ENCODE results near the gene CCNT2. TPM values are rescaled to one million over a fixed set of nuclear protein-coding genes. Genes with fewer than 3 reads are reported as not detected.

Gene CCNT2
- total RNA-seq, 4 donors from 2014 or later = 19.1 to 45.5 (median 25.8) TPM

DNA sequence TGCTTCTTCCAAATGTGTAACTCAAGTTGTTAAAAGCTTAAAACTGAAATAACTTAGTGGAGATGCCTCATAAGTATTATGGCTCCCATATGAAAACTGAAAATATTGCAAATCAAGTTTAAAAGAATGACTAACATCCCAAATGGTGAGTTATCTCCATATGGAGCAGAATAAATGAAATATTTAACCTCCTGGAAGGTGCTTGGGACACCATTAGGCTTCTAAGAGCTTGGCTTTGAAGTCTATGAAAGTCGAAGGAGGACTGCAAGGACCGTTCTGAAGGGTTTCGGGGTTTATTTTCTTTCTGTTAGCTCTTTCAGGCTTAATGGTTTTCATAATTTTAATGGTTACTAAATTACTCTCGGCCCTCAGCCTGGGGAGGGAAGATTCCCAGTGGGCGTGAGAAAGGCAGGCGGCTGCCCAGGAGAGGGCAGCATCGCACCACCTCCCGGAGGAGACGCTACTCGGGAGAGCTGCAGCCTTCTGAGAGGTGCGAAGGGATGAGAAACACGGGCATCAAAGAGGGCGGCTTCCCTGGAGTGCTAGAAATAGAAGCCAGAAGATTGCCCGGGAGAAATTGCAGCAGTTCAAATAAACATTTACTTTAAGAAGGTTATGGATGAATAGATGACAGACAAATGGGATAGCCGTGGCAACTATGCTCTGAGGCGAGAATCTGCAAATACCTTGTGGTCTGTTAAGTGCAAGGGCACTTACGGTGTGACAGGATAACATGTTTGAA, 85.6 kb downstream of the CCNT2 start:
- Histone ChIP-seq H3K4me1 (peaks cover 0 to 12% (median 0%) of the 10 kb centered on the region in 3 donors), H3K27ac (no peak overlapping the region), H3K36me3 (no peaks in the 10 kb centered on the region), H3K27me3 (peaks cover 4% of the 10 kb centered on the region), H3K4me3 (no peak overlapping the region), H3K9me3 (no peaks in the 10 kb centered on the region)
- peak; percentile 89 for ATAC-seq
- no peak for TF ChIP-seq POLR2A (IDR thresholded peaks at IDR 0.05)
- TF ChIP-seq, protein P1, sequence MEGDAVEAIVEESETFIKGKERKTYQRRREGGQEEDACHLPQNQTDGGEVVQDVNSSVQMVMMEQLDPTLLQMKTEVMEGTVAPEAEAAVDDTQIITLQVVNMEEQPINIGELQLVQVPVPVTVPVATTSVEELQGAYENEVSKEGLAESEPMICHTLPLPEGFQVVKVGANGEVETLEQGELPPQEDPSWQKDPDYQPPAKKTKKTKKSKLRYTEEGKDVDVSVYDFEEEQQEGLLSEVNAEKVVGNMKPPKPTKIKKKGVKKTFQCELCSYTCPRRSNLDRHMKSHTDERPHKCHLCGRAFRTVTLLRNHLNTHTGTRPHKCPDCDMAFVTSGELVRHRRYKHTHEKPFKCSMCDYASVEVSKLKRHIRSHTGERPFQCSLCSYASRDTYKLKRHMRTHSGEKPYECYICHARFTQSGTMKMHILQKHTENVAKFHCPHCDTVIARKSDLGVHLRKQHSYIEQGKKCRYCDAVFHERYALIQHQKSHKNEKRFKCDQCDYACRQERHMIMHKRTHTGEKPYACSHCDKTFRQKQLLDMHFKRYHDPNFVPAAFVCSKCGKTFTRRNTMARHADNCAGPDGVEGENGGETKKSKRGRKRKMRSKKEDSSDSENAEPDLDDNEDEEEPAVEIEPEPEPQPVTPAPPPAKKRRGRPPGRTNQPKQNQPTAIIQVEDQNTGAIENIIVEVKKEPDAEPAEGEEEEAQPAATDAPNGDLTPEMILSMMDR (IDR thresholded peaks at IDR 0.05) = peak; percentile 77 to 94 (median 82)
- 1 to 2% methylated on average over 11 to 12 of the region's 17 CpGs for WGBS, 2 donors (ENCODE audit: low coverage in 1 of 2)

DNA sequence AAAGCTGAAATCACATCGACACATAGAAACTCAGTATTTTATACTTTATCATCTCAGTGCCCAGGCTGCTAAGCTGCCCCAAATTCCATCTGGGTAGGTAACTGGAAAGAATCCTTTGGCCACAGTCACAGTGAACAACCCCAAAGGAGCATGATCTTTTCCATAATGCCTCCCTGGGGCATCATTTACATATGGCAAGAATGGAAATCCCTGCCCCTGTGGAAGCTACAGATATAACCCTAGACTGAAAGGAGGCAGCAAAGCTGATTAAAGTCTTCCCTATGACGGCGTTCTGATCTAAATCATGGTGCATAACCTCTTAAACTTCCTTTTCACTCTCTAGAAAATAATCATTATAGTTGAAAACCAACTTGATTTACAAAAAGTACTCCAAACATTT, 87.1 kb downstream of the CCNT2 start:
- Histone ChIP-seq H3K27ac (no peak overlapping the region), H3K4me1 (peaks cover 0 to 12% (median 0%) of the 10 kb centered on the region in 3 donors), H3K4me3 (no peak overlapping the region), H3K27me3 (peaks cover 4% of the 10 kb centered on the region), H3K9me3 (no peaks in the 10 kb centered on the region), H3K36me3 (no peaks in the 10 kb centered on the region)
- no peak for TF ChIP-seq POLR2A (IDR thresholded peaks at IDR 0.05)
- no peak for TF ChIP-seq POLR2AphosphoS5 (IDR thresholded peaks at IDR 0.05)
- TF ChIP-seq, protein P1 (IDR thresholded peaks at IDR 0.05) = no peak
- no peak for TF ChIP-seq EP300 (IDR thresholded peaks at IDR 0.05)
- 52 to 64% methylated on average over 3 of the region's 3 CpGs for WGBS, 2 donors (ENCODE audit: low coverage in 1 of 2)
- ATAC-seq = no peak

Other genes with a start within 250 kb of the CCNT2 start
- gene TMEM163, start 199.8 kb upstream of the CCNT2 start, total RNA-seq = 1 to 10 TPM in 1 of 4 donors, under 1 TPM in 3; 0.27 to 2.5 (median 0.60) TPM
- gene ACMSD, start 80.2 kb upstream of the CCNT2 start, total RNA-seq = not detected
- not detected for gene MAP3K19, start 128.6 kb downstream of the CCNT2 start, total RNA-seq
- 10 to 100 TPM; 71.8 to 76.9 (median 72.3) TPM for gene RAB3GAP1, start 133.5 kb downstream of the CCNT2 start, total RNA-seq